Omental fat pad (tissue), 4 donors: ENCODE data around the gene SCIN. TPM values are rescaled to one million over a fixed set of nuclear protein-coding genes. Genes with fewer than 3 reads are reported as not detected.

ENCODE experiments used
- ATAC-seq: fragments of 150-250 bp; one replicate; pipeline ENCODE4 v1.9.1; 2016; ENCODE audit warnings: mild to moderate bottlenecking, moderate library complexity; ENCODE audit not compliant: low FRiP score
- DNase-seq: peaks from one replicate; pipeline ENCODE4 v3.0.0-alpha.2; 2019; ENCODE audit warnings: low spot score
- total RNA-seq, 4 donors: library from RNA; depleted of rRNA; stranded (reverse); fragments of >200 nt; gene quantifications; one replicate each; pipeline ENCODE4 v1.1.0, GENCODE V29; 2016
- TF ChIP-seq, protein P1 (sequence below), 3 donors: fragments of 450-650 bp; IDR thresholded peaks; one replicate each; pipeline ENCODE4 v1.5.1; 2016 to 2017; ENCODE audit warnings: antibody characterized with exemption in 3 of 3, mild to moderate bottlenecking in 3 of 3, moderate library complexity in 2 of 3

SCIN gene
- total RNA-seq, 4 donors from 2014 or later: 1.4 to 15.7 (median 7.9) TPM

DNA sequence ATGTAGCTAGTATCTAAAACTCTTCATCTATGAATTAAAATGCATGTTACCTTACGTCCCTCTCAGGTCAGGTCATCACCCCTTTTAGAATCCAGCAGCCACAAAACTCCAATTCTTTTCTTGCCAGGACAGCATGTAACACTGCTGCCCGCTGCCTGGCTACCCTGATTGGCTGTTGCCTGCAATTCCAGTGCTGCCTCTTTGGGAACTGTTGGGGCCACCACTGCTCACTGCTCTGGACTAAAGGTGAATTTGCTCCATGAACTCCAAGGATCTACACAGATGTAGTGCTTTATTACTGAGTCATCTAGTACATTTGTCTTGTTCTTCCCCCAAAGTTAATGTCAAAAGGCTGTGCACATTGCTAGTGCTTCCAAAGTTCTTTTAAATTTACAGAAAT, 40.4 kb downstream of the SCIN start:
- DNase-seq: no peak
- TF ChIP-seq, protein P1, sequence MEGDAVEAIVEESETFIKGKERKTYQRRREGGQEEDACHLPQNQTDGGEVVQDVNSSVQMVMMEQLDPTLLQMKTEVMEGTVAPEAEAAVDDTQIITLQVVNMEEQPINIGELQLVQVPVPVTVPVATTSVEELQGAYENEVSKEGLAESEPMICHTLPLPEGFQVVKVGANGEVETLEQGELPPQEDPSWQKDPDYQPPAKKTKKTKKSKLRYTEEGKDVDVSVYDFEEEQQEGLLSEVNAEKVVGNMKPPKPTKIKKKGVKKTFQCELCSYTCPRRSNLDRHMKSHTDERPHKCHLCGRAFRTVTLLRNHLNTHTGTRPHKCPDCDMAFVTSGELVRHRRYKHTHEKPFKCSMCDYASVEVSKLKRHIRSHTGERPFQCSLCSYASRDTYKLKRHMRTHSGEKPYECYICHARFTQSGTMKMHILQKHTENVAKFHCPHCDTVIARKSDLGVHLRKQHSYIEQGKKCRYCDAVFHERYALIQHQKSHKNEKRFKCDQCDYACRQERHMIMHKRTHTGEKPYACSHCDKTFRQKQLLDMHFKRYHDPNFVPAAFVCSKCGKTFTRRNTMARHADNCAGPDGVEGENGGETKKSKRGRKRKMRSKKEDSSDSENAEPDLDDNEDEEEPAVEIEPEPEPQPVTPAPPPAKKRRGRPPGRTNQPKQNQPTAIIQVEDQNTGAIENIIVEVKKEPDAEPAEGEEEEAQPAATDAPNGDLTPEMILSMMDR (IDR thresholded peaks at IDR 0.05): no peak
- no peak for ATAC-seq

DNA sequence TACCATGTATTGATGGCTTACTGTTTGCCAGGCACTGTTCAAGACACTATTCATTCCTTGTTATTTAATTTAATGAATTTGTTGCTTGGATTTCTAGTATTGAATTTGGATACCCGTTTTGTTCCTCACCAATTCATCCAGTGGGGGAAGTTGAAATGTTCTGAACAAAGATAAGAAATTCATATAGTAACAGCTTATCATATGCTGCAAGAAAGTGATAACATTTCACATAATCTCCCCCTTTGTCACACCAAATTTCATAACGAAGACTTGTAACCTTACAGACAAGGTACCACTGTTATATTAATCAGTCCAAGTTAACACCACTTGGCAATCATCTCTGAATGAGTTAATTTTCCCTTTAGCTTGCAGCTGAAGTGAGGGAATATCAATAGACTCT, 42.1 kb downstream of the SCIN start:
- TF ChIP-seq, protein P1 (IDR thresholded peaks at IDR 0.05): no peak
- DNase-seq: no peak
- no peak for ATAC-seq

DNA sequence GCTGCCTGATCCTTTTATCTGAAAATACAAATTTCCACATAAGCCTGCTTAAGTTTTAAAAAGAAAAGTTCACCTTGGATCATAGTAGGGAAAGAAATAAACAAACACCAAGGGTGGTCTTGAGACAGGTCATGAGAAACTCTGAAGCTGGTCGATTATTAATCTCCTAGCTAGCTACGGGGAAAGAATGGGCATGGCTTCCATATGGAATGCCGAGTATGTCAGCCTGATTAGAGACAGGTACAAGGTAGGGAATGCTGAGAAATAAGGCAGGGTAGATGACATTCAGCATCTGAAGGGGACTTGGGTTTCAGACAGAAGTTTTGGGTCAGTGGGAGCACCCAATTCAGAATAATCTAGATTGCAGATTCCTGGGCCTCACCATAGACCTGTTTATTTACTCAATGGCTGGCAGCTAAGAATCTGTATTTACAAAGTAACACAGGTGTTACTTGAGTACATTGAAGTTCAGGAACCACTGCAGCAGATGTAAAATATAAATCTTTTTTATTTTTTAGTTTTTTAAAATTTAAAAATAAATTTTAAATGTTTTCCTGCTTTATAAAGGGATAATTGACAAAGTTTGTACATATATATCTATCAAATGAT, 49.0 kb downstream of the SCIN start:
- TF ChIP-seq, protein P1 (IDR thresholded peaks at IDR 0.05): no peak
- ATAC-seq: no peak
- no peak for DNase-seq

DNA sequence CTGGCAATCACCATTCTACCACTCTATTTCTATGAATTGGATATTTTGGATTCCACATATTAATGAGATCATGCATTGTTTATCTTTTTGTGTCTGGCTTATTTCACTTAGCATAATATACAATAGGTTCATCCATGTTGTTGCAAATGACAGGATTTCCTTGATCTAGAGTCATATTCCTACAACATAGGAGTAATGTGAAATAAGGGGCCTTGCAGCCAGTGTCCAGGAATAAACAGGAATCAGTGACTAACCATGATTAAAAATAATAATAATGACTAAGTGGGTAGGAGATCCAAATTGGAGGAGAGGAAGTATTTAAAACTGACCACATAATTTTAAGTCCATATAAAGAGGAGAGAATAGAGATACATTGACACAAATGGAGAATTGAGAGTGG, 49.9 kb downstream of the SCIN start:
- no peak for ATAC-seq
- TF ChIP-seq, protein P1 (IDR thresholded peaks at IDR 0.05): no peak
- DNase-seq: no peak

DNA sequence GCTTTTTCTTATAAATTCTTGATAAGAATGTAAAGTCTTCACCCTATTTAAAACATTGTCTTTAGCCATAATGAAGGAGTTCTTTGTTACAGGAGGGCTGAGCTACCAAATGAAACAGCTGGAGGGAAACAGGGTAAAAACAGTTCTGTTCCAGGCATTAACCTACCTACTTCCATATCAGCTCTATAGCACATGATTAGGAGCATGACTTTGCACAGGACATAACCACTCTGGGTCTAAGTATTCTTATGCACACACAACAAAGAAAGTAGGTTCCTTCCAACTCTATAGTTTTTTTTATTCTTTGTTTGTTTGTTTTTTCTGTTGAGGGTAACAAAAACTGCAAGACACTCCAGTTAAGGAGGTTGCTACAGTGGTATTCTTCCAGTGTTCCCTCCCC, 52.7 kb downstream of the SCIN start:
- no peak for ATAC-seq
- DNase-seq: no peak
- TF ChIP-seq, protein P1 (IDR thresholded peaks at IDR 0.05): no peak

DNA sequence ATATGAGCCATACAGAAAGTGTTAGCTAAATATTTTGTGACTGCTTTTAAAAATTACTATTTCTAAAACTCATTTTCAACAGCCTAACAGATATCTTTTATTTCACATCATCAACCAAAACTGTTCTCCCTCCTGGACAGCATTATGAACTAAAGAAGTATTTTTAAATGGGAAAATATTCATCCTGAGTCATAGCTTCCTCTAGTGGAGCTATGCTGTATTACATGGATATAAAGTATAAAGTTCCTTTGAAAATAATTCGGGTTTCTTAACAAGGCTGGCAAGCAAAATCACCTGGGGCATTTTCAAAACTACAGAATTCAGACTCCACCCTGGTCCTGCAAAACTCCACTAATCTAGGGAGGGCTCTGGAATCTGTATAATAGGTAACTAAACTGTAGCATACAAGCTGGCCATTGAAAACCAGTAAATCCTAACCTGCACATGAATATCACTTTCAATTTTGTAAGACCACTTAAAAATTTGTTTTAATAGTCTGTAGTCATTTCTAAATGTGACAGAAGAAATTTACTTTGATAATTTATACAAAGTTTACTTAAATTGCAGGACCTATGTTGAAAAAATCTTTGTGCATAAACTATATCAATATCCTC, 53.5 kb downstream of the SCIN start:
- DNase-seq (no peak), ATAC-seq (peak; percentile 54)
- TF ChIP-seq, protein P1 (IDR thresholded peaks at IDR 0.05): peak in 1 of 3 donors; percentile 72

DNA sequence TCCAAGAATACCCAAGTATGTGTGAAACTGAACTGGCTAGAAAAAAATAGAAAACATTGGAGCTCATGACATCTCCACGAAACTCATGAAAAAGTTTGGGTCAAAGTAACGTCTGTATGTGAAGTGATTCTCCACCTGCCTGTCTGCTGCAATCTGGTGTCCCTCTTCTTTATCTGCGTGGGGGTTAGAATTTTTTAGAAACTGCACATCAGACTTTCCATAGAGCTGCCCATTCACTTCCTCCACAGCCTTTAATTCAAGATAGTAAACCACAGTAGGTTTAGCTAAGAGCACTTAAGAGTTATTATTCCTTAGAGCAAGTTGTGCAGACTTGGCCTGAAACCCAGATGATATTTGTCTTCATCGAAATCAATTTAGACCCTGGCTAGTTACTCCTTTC, 55.3 kb downstream of the SCIN start:
- TF ChIP-seq, protein P1 (IDR thresholded peaks at IDR 0.05): no peak
- no peak for DNase-seq
- no peak for ATAC-seq
